CD4-positive, alpha-beta T cell (primary cell): Measurements from ENCODE around the gene FNDC3A. TPM values are rescaled to one million over a fixed set of nuclear protein-coding genes. Genes with fewer than 3 reads are reported as not detected.
A peak's percentile ranks its signal among the peaks of the same experiment; 100 is the strongest.

ENCODE experiments used
- ATAC-seq: fragments of 200-7000 bp; cut with Tn5 transposase; one replicate; pipeline ENCODE4 v1.10.0; 2022; ENCODE audit warnings: mild to moderate bottlenecking; ENCODE audit not compliant: poor library complexity
- CTCF ChIA-PET: fragments of 350-600 bp; sonication (Branson Sonifier 250); formaldehyde crosslinking; loops from one replicate; lab custom pipeline; 2021; ENCODE audit warnings: antibody characterized with exemption, inconsistent platforms; lab: Charles Lee
- POLR2A ChIA-PET: fragments of 350-600 bp; sonication (Branson Sonifier 250); formaldehyde crosslinking; loops from one replicate; lab custom pipeline; 2021; ENCODE audit warnings: antibody characterized with exemption, inconsistent platforms; lab: Charles Lee
- DNase-seq, 14 experiments: peaks; one replicate each; pipeline ENCODE4 v3.0.0-alpha.2; 2013 to 2020; ENCODE audit warnings: mixed read lengths in 2 of 14
- H3K27ac ChIP-seq, 2 donors: one replicate each; pipeline versions ENCODE4 v1.5.1 to v1.7.0; 2013; ENCODE audit warnings: low read length in 2 of 2, low read depth in 1 of 2, mild to moderate bottlenecking in 1 of 2
- H3K27me3 ChIP-seq, 2 experiments: 1 replicate in 1 of 2; 2 replicates in 1 of 2; pipeline versions ENCODE4 v1.6.1 to v1.7.0; 2013; ENCODE audit warnings: low read length in 2 of 2, control low read depth in 1 of 2, mild to moderate bottlenecking in 1 of 2, moderate library complexity in 1 of 2; ENCODE audit not compliant: insufficient read depth in 2 of 2, control insufficient read depth in 1 of 2
- H3K36me3 ChIP-seq: one replicate; pipeline ENCODE4 v1.6.1; 2013; ENCODE audit warnings: low read length, control low read depth; ENCODE audit not compliant: insufficient read depth
- H3K4me1 ChIP-seq: one replicate; pipeline ENCODE4 v1.6.1; 2013; ENCODE audit warnings: low read length, control low read depth; ENCODE audit not compliant: insufficient read depth
- H3K4me3 ChIP-seq: one replicate; pipeline ENCODE4 v1.5.1; 2013; ENCODE audit warnings: mild to moderate bottlenecking, low read length, moderate library complexity
- H3K9me3 ChIP-seq, 2 experiments: 1 replicate in 1 of 2; 2 replicates in 1 of 2; pipeline versions ENCODE4 v1.6.1 to v1.7.0; 2013; ENCODE audit warnings: low read length in 2 of 2, mild to moderate bottlenecking in 2 of 2, control low read depth in 1 of 2, moderate library complexity in 1 of 2; ENCODE audit not compliant: control insufficient read depth in 1 of 2, insufficient read depth in 1 of 2
- H3K27ac Mint-ChIP-seq: one replicate; pipeline ENCODE4 v1.8.0; 2020; ENCODE audit warnings: mixed read lengths
- H3K27me3 Mint-ChIP-seq: one replicate; pipeline ENCODE4 v1.8.0; 2021; ENCODE audit warnings: mixed read lengths
- H3K36me3 Mint-ChIP-seq: one replicate; pipeline ENCODE4 v1.8.0; 2021; ENCODE audit warnings: low read depth, mixed read lengths
- H3K4me1 Mint-ChIP-seq: one replicate; pipeline ENCODE4 v1.8.0; 2021; ENCODE audit warnings: low read depth, mixed read lengths
- H3K4me3 Mint-ChIP-seq: one replicate; pipeline ENCODE4 v1.8.0; 2020; ENCODE audit warnings: mild to moderate bottlenecking, mixed read lengths
- H3K9me3 Mint-ChIP-seq: one replicate; pipeline ENCODE4 v1.8.0; 2020; ENCODE audit warnings: mixed read lengths
- intact Hi-C, 2 experiments: fragments of 100-400 bp; cut with DNase I in 1 of 2; cut with micrococcal nuclease in 1 of 2; formaldehyde crosslinking; loops; one replicate each; pipeline versions ENCODE4 v1.15.1 to v1.9.0; 2023 to 2025; cut with DNase I, micrococcal nuclease
- total RNA-seq, 174 experiments: library from RNA in 2 of 174; stranded (reverse) in 2 of 174; gene quantifications; one replicate each; pipeline ENCODE4 v1.2.3 and lab custom pipeline; 2021 to 2026
- TF ChIP-seq, protein P1 (sequence below): fragments of 200-600 bp; IDR thresholded peaks from one replicate; pipeline ENCODE4 v1.8.0; 2022; ENCODE audit warnings: antibody characterized with exemption, mild to moderate bottlenecking

FNDC3A gene
- total RNA-seq, 2 experiments from 2014 or later: 27.7 to 28.6 TPM

DNA sequence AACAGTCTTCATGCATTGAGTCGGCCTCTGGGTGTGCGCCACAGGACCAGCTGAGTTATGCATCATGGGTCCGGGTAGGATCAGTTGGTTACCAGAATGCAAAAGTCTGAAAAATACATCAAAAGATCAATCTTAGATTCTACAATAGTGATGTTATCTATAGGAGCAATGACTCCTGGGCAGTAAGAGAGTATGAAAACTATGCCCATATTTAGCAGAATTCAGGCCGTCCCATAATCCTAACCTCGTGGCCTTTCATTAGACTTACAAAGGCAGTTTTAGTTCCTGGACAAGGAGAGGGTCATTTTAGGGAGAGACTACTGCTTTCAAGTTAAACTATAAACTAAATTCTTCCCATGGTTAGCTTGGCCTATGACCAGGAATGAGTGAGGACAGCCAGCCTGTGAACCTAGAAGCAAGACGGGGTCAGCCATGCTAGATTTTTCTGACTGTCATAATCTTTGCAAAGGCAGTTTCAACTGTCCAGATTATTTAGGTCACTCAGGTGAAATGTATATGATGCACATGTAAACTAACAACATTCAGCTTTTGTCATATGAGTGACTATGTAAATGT is 260.2 kb downstream of the FNDC3A start:
- no peak for DNase-seq
- H3K9me3 Mint-ChIP-seq: no peaks in the 10 kb centered on the region
- H3K4me3 Mint-ChIP-seq: no peak overlapping the region
- H3K27ac ChIP-seq: no peak overlapping the region
- H3K36me3 Mint-ChIP-seq: no peaks in the 10 kb centered on the region
- H3K4me3 ChIP-seq: no peak overlapping the region
- ChIA-PET POLR2A (interaction anchor here (0.6 kb wide), 1 partner anchor 28 kb away, joined by 3 read pairs; no protein-coding TSS in a partner anchor), CTCF (interaction anchor here (0.7 to 0.8 kb wide), 2 partner anchors 45 to 572 kb away, joined by 3 read pairs; no protein-coding TSS in a partner anchor)
- H3K27me3 Mint-ChIP-seq: peaks cover 6% of the 10 kb centered on the region
- H3K27me3 ChIP-seq: peaks cover 0 to 4% of the 10 kb centered on the region in 2 experiments
- no peaks in the 10 kb centered on the region for H3K9me3 ChIP-seq
- no peaks in the 10 kb centered on the region for H3K4me1 ChIP-seq
- ATAC-seq: no peak
- no peak overlapping the region for H3K27ac Mint-ChIP-seq
- TF ChIP-seq, protein P1, sequence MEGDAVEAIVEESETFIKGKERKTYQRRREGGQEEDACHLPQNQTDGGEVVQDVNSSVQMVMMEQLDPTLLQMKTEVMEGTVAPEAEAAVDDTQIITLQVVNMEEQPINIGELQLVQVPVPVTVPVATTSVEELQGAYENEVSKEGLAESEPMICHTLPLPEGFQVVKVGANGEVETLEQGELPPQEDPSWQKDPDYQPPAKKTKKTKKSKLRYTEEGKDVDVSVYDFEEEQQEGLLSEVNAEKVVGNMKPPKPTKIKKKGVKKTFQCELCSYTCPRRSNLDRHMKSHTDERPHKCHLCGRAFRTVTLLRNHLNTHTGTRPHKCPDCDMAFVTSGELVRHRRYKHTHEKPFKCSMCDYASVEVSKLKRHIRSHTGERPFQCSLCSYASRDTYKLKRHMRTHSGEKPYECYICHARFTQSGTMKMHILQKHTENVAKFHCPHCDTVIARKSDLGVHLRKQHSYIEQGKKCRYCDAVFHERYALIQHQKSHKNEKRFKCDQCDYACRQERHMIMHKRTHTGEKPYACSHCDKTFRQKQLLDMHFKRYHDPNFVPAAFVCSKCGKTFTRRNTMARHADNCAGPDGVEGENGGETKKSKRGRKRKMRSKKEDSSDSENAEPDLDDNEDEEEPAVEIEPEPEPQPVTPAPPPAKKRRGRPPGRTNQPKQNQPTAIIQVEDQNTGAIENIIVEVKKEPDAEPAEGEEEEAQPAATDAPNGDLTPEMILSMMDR: no peak
- no peaks in the 10 kb centered on the region for H3K4me1 Mint-ChIP-seq
- intact Hi-C loops: no loop called here
- no peaks in the 10 kb centered on the region for H3K36me3 ChIP-seq

DNA sequence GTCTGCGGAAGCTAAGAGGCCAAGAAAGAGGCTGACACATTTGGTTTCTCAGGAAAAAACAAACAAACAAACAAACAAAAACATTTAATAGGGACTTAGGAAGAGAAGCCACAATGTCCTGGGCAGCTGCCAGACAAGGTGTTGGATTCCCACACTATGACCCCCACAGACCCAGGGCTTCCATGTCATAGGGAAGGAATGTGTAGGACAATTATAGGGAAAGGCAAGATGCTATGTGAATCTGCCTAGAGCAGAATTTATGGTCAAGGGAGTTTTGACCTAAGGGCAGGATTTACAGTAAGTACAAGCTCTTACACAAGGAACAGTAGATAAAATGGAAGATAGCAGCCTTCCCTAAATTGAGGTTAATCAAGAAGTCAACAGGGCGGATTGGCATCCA is 262.9 kb downstream of the FNDC3A start:
- DNase-seq (no peak), ATAC-seq (no peak)
- intact Hi-C loops: no loop called here
- Mint-ChIP-seq H3K36me3 (no peaks in the 10 kb centered on the region), H3K27me3 (peaks cover 10% of the 10 kb centered on the region), H3K4me3 (no peak overlapping the region), H3K4me1 (no peaks in the 10 kb centered on the region), H3K27ac (no peak overlapping the region), H3K9me3 (no peaks in the 10 kb centered on the region)
- Histone ChIP-seq H3K9me3 (no peaks in the 10 kb centered on the region), H3K4me1 (no peaks in the 10 kb centered on the region), H3K36me3 (no peaks in the 10 kb centered on the region), H3K4me3 (no peak overlapping the region), H3K27ac (no peak overlapping the region), H3K27me3 (peaks cover 0 to 7% of the 10 kb centered on the region in 2 experiments)
- TF ChIP-seq, protein P1: no peak
- POLR2A ChIA-PET: no interaction called here
- CTCF ChIA-PET: interaction anchor here (0.7 kb wide), 1 partner anchor 42 kb away, joined by 3 read pairs; no protein-coding TSS in a partner anchor

DNA sequence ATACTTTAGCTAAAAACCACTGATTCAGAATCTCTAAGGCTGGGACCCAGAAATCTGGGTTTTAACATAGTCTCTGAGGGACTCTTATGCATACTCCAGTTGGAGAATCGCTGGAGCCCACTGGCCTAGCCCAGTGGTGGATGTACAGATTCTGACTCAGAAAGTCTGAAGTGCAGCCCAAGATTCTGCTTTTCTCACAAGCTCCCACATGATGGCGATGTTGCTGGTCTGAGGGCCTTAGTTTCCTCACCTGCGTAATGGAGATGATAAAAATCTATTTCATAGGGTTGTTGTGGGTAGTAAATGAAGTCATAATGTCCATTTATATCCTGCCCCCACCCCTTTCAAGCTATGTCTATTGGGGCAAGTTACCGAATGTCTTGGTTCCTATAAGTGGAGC is 264.3 kb downstream of the FNDC3A start:
- ATAC-seq: peak; percentile 70
- H3K27me3 ChIP-seq: peaks cover 0 to 7% of the 10 kb centered on the region in 2 experiments
- no peak overlapping the region for H3K4me3 Mint-ChIP-seq
- H3K36me3 ChIP-seq: no peaks in the 10 kb centered on the region
- TF ChIP-seq, protein P1: peak; percentile 46
- H3K4me1 Mint-ChIP-seq: no peaks in the 10 kb centered on the region
- peak in 8 of 14 experiments; percentile 21 to 74 (median 46) for DNase-seq
- H3K27ac Mint-ChIP-seq: no peak overlapping the region
- no peaks in the 10 kb centered on the region for H3K9me3 Mint-ChIP-seq
- H3K36me3 Mint-ChIP-seq: no peaks in the 10 kb centered on the region
- intact Hi-C loops: loop anchor here (1.0 to 5.0 kb wide), 3 partner anchors 41 to 367 kb away; no protein-coding TSS in a partner anchor
- no peaks in the 10 kb centered on the region for H3K9me3 ChIP-seq
- no peak overlapping the region for H3K4me3 ChIP-seq
- no peak overlapping the region for H3K27ac ChIP-seq
- POLR2A ChIA-PET: interaction anchor here (1.0 kb wide), 1 partner anchor 9 kb away, joined by 3 read pairs; no protein-coding TSS in a partner anchor
- H3K4me1 ChIP-seq: no peaks in the 10 kb centered on the region
- H3K27me3 Mint-ChIP-seq: peaks cover 12% of the 10 kb centered on the region
- CTCF ChIA-PET: interaction anchor here (1.1 to 1.6 kb wide), 5 partner anchors 9 to 46 kb away, joined by 4 to 20 read pairs (median 6); no protein-coding TSS in a partner anchor
